KMS-11 (cell line): Measurements from ENCODE around the gene COL26A1.
"Not testable (repeated sequence)": the region's sequence is repeated elsewhere in the genome, so short reads cannot be mapped to it uniquely, and the experiment has no call there.

Experiments
- H2AFZ ChIP-seq: fragments of 200-600 bp; sonication (generic); 2 replicates; pipeline ENCODE4 v1.6.1; 2016; ENCODE audit warnings: antibody characterized with exemption, mixed run types, low read depth
- H3K27ac ChIP-seq: fragments of 200-600 bp; sonication (generic); 2 replicates; pipeline ENCODE4 v1.6.1; 2016; ENCODE audit warnings: mild to moderate bottlenecking, mixed run types
- H3K27me3 ChIP-seq: fragments of 200-600 bp; sonication (generic); 2 replicates; pipeline ENCODE4 v1.6.1; 2017; ENCODE audit warnings: mild to moderate bottlenecking, low read depth, mixed run types, moderate library complexity; ENCODE audit not compliant: insufficient read depth
- H3K36me3 ChIP-seq: fragments of 200-600 bp; sonication (generic); 2 replicates; pipeline ENCODE4 v1.6.1; 2017; ENCODE audit warnings: mild to moderate bottlenecking, mixed run types; ENCODE audit not compliant: insufficient read depth
- H3K4me1 ChIP-seq: fragments of 200-600 bp; sonication (generic); 2 replicates; pipeline ENCODE4 v1.6.1; 2016; ENCODE audit warnings: mild to moderate bottlenecking, low read depth, mixed run types; ENCODE audit not compliant: poor library complexity, severe bottlenecking
- H3K4me2 ChIP-seq: fragments of 200-600 bp; sonication (generic); 2 replicates; pipeline ENCODE4 v1.7.0; 2016; ENCODE audit warnings: mild to moderate bottlenecking, mixed run types
- H3K4me3 ChIP-seq: fragments of 200-600 bp; sonication (generic); IDR thresholded peaks from 2 replicates; pipeline ENCODE4 v1.6.1; 2017; ENCODE audit warnings: low read depth, low read length, mixed read lengths; ENCODE audit not compliant: insufficient read depth
- H3K79me2 ChIP-seq: fragments of 200-600 bp; sonication (generic); 2 replicates; pipeline ENCODE4 v1.6.1; 2016; ENCODE audit warnings: low read depth, mixed run types; ENCODE audit not compliant: insufficient read depth
- H3K9ac ChIP-seq: fragments of 200-600 bp; sonication (generic); 2 replicates; pipeline ENCODE4 v1.6.1; 2016; ENCODE audit warnings: mild to moderate bottlenecking, mixed run types
- H4K20me1 ChIP-seq: fragments of 200-600 bp; sonication (generic); 2 replicates; pipeline ENCODE4 v1.6.1; 2016; ENCODE audit warnings: mild to moderate bottlenecking, mixed run types; ENCODE audit not compliant: insufficient read depth
- CTCF ChIP-seq: fragments of 200-600 bp; sonication (generic); conservative IDR thresholded peaks from 2 replicates; pipeline ENCODE4 v1.6.1; 2017; ENCODE audit warnings: low read depth, mild to moderate bottlenecking, antibody characterized with exemption, low read length, moderate library complexity, mixed read lengths

The COL26A1 gene

GRCh38 chr7:101501351-101501750, 138.7 kb downstream of the COL26A1 start:
- Histone ChIP-seq H2AFZ (no peak overlapping the region), H3K79me2 (no peaks in the 10 kb centered on the region), H3K4me2 (no peak overlapping the region), H3K36me3 (no peaks in the 10 kb centered on the region), H3K4me1 (no peaks in the 10 kb centered on the region), H3K27me3 (peaks cover 35% of the 10 kb centered on the region), H4K20me1 (no peaks in the 10 kb centered on the region), H3K9ac (no peak overlapping the region), H3K27ac (no peak overlapping the region), H3K4me3 (no peak overlapping the region)
- no peak for TF ChIP-seq CTCF

GRCh38 chr7:101502466-101503098, 139.9 kb downstream of the COL26A1 start:
- Histone ChIP-seq H3K4me2 (no peak overlapping the region), H3K4me3 (no peak overlapping the region), H4K20me1 (no peaks in the 10 kb centered on the region), H3K27me3 (peaks cover 32% of the 10 kb centered on the region), H3K36me3 (no peaks in the 10 kb centered on the region), H2AFZ (no peak overlapping the region), H3K79me2 (no peaks in the 10 kb centered on the region), H3K4me1 (no peaks in the 10 kb centered on the region), H3K9ac (no peak overlapping the region), H3K27ac (no peak overlapping the region)
- no peak for TF ChIP-seq CTCF

GRCh38 chr7:101505510-101505909, 142.8 kb downstream of the COL26A1 start:
- peaks cover 42% of the 10 kb centered on the region for H3K27me3 ChIP-seq
- H4K20me1 ChIP-seq, H3K27ac ChIP-seq, H3K79me2 ChIP-seq, H3K4me1 ChIP-seq, H2AFZ ChIP-seq, H3K9ac ChIP-seq, H3K4me3 ChIP-seq, H3K36me3 ChIP-seq, H3K4me2 ChIP-seq: not testable (repeated sequence)

- Histone ChIP-seq H3K27ac (no peak overlapping the region), H3K27me3 (peaks cover 46% of the 10 kb centered on the region), H2AFZ (no peak overlapping the region), H3K79me2 (no peaks in the 10 kb centered on the region), H3K4me2 (no peak overlapping the region), H4K20me1 (no peaks in the 10 kb centered on the region), H3K4me3 (no peak overlapping the region), H3K9ac (no peak overlapping the region), H3K4me1 (no peaks in the 10 kb centered on the region), H3K36me3 (no peaks in the 10 kb centered on the region)
- TF ChIP-seq CTCF: no peak
Observed at GRCh38 chr7:101506531-101506930, 143.9 kb downstream of the COL26A1 start.

GRCh38 chr7:101507327-101507726, 144.7 kb downstream of the COL26A1 start:
- no peak overlapping the region for H3K4me2 ChIP-seq
- TF ChIP-seq CTCF: no peak
- no peak overlapping the region for H3K4me3 ChIP-seq
- H2AFZ ChIP-seq: no peak overlapping the region
- H3K36me3 ChIP-seq: no peaks in the 10 kb centered on the region
- no peak overlapping the region for H3K9ac ChIP-seq
- peaks cover 48% of the 10 kb centered on the region for H3K27me3 ChIP-seq
- H4K20me1 ChIP-seq: no peaks in the 10 kb centered on the region
- H3K4me1 ChIP-seq: no peaks in the 10 kb centered on the region
- H3K27ac ChIP-seq: no peak overlapping the region
- no peaks in the 10 kb centered on the region for H3K79me2 ChIP-seq
